SK-N-SH (cell line): Measurements from ENCODE around the gene MTFP1. TPM values are rescaled to one million over a fixed set of nuclear protein-coding genes. Genes with fewer than 3 reads are reported as not detected.

Experiments used
- CTCF ChIA-PET: fragments of 300-600, 350-600 bp; formaldehyde crosslinking; extraction: SDS; loops from one replicate; lab custom pipeline; 2021; lab: Yijun Ruan, JAX
- POLR2A ChIA-PET: fragments of 350-600 bp; sonication (Branson Sonifier 250); formaldehyde crosslinking; extraction: SDS; loops from one replicate; lab custom pipeline; 2020; ENCODE audit warnings: antibody characterized with exemption, inconsistent platforms; lab: Yijun Ruan, JAX
- DNase-seq: peaks from one replicate; pipeline ENCODE4 v3.0.0; 2012
- H2AFZ ChIP-seq: fragments of 200-600 bp; sonication (generic); 2 replicates; pipeline ENCODE4 v1.8.1; 2016; ENCODE audit warnings: antibody characterized with exemption, mild to moderate bottlenecking, low read depth
- H3F3A ChIP-seq: fragments of 200-600 bp; sonication (generic); replicated peaks from 2 replicates; pipeline ENCODE3; 2016; ENCODE audit warnings: antibody characterized with exemption, mild to moderate bottlenecking; ENCODE audit not compliant: insufficient read depth
- H3K27ac ChIP-seq, 2 experiments: fragments of 200-500 bp in 1 of 2; fragments of 200-600 bp in 1 of 2; sonication (Bioruptor generic) in 1 of 2; sonication (generic), shearing (Covaris generic) in 1 of 2; 2 replicates each; pipeline versions ENCODE4 v1.5.1 to v1.6.1; 2014 to 2016; ENCODE audit warnings: low read depth in 2 of 2, inconsistent platforms in 1 of 2, low read length in 1 of 2, mild to moderate bottlenecking in 1 of 2, mixed read lengths in 1 of 2
- H3K27me3 ChIP-seq: fragments of 200-600 bp; sonication (generic), shearing (Covaris generic); 2 replicates; pipeline ENCODE4 v1.6.1; 2016; ENCODE audit warnings: mixed run types; ENCODE audit not compliant: insufficient read depth
- H3K36me3 ChIP-seq, 2 experiments: fragments of 200-500 bp in 1 of 2; fragments of 200-600 bp in 1 of 2; sonication (Bioruptor generic) in 1 of 2; sonication (generic) in 1 of 2; replicated peaks in 1 of 2; 2 replicates each; pipeline versions ENCODE3 to v1.5.1; 2014 to 2016; ENCODE audit warnings: low read length in 1 of 2, mild to moderate bottlenecking in 1 of 2; ENCODE audit not compliant: insufficient read depth in 2 of 2, control insufficient read depth in 1 of 2
- H3K4me1 ChIP-seq, 2 experiments: fragments of 200-500 bp in 1 of 2; fragments of 200-600 bp in 1 of 2; sonication (Bioruptor generic) in 1 of 2; sonication (generic), shearing (Covaris generic) in 1 of 2; 2 replicates each; pipeline versions ENCODE4 v1.5.1 to v1.6.1; 2014 to 2016; ENCODE audit warnings: low read depth in 1 of 2, low read length in 1 of 2, mixed run types in 1 of 2; ENCODE audit not compliant: insufficient read depth in 2 of 2, control insufficient read depth in 1 of 2
- H3K4me2 ChIP-seq: fragments of 200-600 bp; sonication (generic), shearing (Covaris generic); 2 replicates; pipeline ENCODE4 v1.6.1; 2017; ENCODE audit warnings: mixed run types
- H3K4me3 ChIP-seq, 2 experiments: fragments of 200-500 bp in 1 of 2; fragments of 200-600 bp in 1 of 2; sonication (Bioruptor generic) in 1 of 2; sonication (generic), shearing (Covaris generic) in 1 of 2; 2 replicates each; pipeline versions ENCODE4 v1.5.1 to v1.8.1; 2014 to 2016; ENCODE audit warnings: low read depth in 2 of 2, inconsistent platforms in 1 of 2, low read length in 1 of 2, mild to moderate bottlenecking in 1 of 2, mixed read lengths in 1 of 2, moderate library complexity in 1 of 2
- H3K79me2 ChIP-seq: fragments of 200-600 bp; sonication (generic); 2 replicates; pipeline ENCODE4 v1.8.1; 2017; ENCODE audit warnings: mild to moderate bottlenecking; ENCODE audit not compliant: insufficient read depth
- H3K9ac ChIP-seq: fragments of 200-600 bp; sonication (generic); 2 replicates; pipeline ENCODE4 v1.6.1; 2017; ENCODE audit warnings: mixed run types
- H3K9me2 ChIP-seq: fragments of 200-600 bp; sonication (generic); 2 replicates; pipeline ENCODE4 v1.6.1; 2017; ENCODE audit warnings: mixed run types
- H3K9me3 ChIP-seq: fragments of 200-600 bp; sonication (generic); 2 replicates; pipeline ENCODE4 v1.6.1; 2017; ENCODE audit warnings: mixed run types, mild to moderate bottlenecking, moderate library complexity
- H4K20me1 ChIP-seq: fragments of 200-600 bp; sonication (generic); 2 replicates; pipeline ENCODE4 v1.6.1; 2017; ENCODE audit warnings: mild to moderate bottlenecking, mixed run types; ENCODE audit not compliant: insufficient read depth
- ELF1 ChIP-seq: IDR thresholded peaks from 2 replicates; pipeline ENCODE4 v1.4.0; 2012
- FOSL2 ChIP-seq: IDR thresholded peaks from 2 replicates; pipeline ENCODE4 v1.4.0; 2012; ENCODE audit warnings: low read depth, mild to moderate bottlenecking, moderate library complexity, borderline replicate concordance
- FOXM1 ChIP-seq: IDR thresholded peaks from 2 replicates; pipeline ENCODE4 v1.4.0; 2012; ENCODE audit warnings: low read depth, mild to moderate bottlenecking
- NFIC ChIP-seq: IDR thresholded peaks from 2 replicates; pipeline ENCODE4 v1.4.0; 2012; ENCODE audit warnings: borderline replicate concordance
- NRF1 ChIP-seq: IDR thresholded peaks from 2 replicates; pipeline ENCODE4 v1.6.1; 2012; ENCODE audit warnings: low read depth, mild to moderate bottlenecking, low read length
- SMC3 ChIP-seq: IDR thresholded peaks from 2 replicates; pipeline ENCODE4 v1.6.1; 2012; ENCODE audit warnings: low read depth, low read length, improper control_type of control experiment
- TAF1 ChIP-seq: IDR thresholded peaks from 2 replicates; pipeline ENCODE4 v1.6.1; 2012; ENCODE audit warnings: low read depth, mild to moderate bottlenecking, low read length, moderate library complexity, borderline replicate concordance
- TEAD4 ChIP-seq: IDR thresholded peaks from 2 replicates; pipeline ENCODE4 v1.4.0; 2012; ENCODE audit warnings: mild to moderate bottlenecking, borderline replicate concordance; ENCODE audit not compliant: insufficient read depth
- WGBS: methylation state at CpG from one replicate; pipeline ENCODE4 v1.1.6; 2017; ENCODE audit warnings: low lambda C conversion rate; 5-methylcytosine and 5-hydroxymethylcytosine counted together
- polyA plus RNA-seq, 3 experiments: library from polyadenylated mRNA; depleted of rRNA; stranded (reverse); fragments of >200 nt; gene quantifications; 2 replicates each; pipeline ENCODE4 v1.2.3, GENCODE V29; 2012
- TF ChIP-seq, protein P1 (sequence below): fragments of 200-600 bp; sonication (generic); IDR thresholded peaks from 2 replicates; pipeline ENCODE4 v1.6.1; 2017; ENCODE audit warnings: antibody characterized with exemption, mild to moderate bottlenecking, moderate library complexity
- TF ChIP-seq, protein P2 (sequence below): fragments of 150-350 bp; IDR thresholded peaks from 2 replicates; pipeline ENCODE4 v1.6.1; 2017; ENCODE audit warnings: antibody characterized with exemption, low read length, low read depth, borderline replicate concordance
- TF ChIP-seq, protein P3 (sequence below): IDR thresholded peaks from 2 replicates; pipeline ENCODE4; 2012
- TF ChIP-seq, protein P4 (sequence below): IDR thresholded peaks from 2 replicates; pipeline ENCODE4 v1.6.1; 2012; ENCODE audit warnings: mild to moderate bottlenecking, low read depth, low read length, moderate library complexity
- TF ChIP-seq, protein P5 (sequence below): IDR thresholded peaks from 2 replicates; pipeline ENCODE4 v1.4.0; 2012; ENCODE audit warnings: low read depth, borderline replicate concordance

The MTFP1 gene
- polyA plus RNA-seq, 1 of the 3 experiments (the other 2 are of a cell fraction) = 18.9 TPM

DNA sequence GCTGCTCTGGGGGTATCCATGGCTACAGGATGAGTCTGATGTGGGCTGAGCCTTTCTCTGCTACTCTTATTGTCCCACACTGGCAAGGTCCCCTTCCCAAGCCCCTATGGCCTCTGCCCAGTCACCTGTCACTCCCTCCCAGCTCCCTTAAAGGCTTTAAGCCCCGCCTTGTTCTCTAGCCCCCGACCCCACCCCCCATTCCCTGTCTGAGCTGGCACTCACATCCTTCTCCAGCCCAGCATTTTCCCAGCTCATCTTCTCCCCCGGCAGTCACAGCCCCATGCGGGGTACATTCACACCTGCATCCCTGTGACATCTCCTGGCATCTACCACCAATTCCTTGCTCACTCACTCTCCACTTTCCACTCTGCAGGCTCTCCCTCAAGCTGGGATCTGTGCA lies 4.3 kb downstream of the MTFP1 start:
- H3K4me2 ChIP-seq = no peak overlapping the region
- POLR2A ChIA-PET = no interaction called here

More for the DNA sequence above, 4.3 kb downstream of the MTFP1 start:
- Histone ChIP-seq H2AFZ (no peak overlapping the region), H3K9me2 (no peaks in the 10 kb centered on the region), H3K27ac (no peak overlapping the region), H3K4me1 (peaks cover 0 to 11% of the 10 kb centered on the region in 2 experiments; a peak in 2 of 4 replicates), H3K4me3 (no peak overlapping the region), H4K20me1 (no peaks in the 10 kb centered on the region), H3K9me3 (no peaks in the 10 kb centered on the region), H3K79me2 (no peaks in the 10 kb centered on the region), H3K27me3 (no peaks in the 10 kb centered on the region), H3K9ac (no peak overlapping the region), H3K36me3 (no peaks in the 10 kb centered on the region), H3F3A (peaks cover 8% of the 10 kb centered on the region)
- TF ChIP-seq TAF1 (no peak), FOSL2 (no peak), FOXM1 (no peak), NFIC (no peak), ELF1 (no peak), SMC3 (no peak), TEAD4 (no peak), NRF1 (no peak)
- TF ChIP-seq, protein P1, sequence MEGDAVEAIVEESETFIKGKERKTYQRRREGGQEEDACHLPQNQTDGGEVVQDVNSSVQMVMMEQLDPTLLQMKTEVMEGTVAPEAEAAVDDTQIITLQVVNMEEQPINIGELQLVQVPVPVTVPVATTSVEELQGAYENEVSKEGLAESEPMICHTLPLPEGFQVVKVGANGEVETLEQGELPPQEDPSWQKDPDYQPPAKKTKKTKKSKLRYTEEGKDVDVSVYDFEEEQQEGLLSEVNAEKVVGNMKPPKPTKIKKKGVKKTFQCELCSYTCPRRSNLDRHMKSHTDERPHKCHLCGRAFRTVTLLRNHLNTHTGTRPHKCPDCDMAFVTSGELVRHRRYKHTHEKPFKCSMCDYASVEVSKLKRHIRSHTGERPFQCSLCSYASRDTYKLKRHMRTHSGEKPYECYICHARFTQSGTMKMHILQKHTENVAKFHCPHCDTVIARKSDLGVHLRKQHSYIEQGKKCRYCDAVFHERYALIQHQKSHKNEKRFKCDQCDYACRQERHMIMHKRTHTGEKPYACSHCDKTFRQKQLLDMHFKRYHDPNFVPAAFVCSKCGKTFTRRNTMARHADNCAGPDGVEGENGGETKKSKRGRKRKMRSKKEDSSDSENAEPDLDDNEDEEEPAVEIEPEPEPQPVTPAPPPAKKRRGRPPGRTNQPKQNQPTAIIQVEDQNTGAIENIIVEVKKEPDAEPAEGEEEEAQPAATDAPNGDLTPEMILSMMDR = no peak
- TF ChIP-seq, protein P2, sequence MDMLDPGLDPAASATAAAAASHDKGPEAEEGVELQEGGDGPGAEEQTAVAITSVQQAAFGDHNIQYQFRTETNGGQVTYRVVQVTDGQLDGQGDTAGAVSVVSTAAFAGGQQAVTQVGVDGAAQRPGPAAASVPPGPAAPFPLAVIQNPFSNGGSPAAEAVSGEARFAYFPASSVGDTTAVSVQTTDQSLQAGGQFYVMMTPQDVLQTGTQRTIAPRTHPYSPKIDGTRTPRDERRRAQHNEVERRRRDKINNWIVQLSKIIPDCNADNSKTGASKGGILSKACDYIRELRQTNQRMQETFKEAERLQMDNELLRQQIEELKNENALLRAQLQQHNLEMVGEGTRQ = no peak
- TF ChIP-seq, protein P3, sequence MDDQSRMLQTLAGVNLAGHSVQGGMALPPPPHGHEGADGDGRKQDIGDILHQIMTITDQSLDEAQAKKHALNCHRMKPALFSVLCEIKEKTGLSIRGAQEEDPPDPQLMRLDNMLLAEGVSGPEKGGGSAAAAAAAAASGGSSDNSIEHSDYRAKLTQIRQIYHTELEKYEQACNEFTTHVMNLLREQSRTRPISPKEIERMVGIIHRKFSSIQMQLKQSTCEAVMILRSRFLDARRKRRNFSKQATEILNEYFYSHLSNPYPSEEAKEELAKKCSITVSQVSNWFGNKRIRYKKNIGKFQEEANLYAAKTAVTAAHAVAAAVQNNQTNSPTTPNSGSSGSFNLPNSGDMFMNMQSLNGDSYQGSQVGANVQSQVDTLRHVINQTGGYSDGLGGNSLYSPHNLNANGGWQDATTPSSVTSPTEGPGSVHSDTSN = no peak
- TF ChIP-seq, protein P4, sequence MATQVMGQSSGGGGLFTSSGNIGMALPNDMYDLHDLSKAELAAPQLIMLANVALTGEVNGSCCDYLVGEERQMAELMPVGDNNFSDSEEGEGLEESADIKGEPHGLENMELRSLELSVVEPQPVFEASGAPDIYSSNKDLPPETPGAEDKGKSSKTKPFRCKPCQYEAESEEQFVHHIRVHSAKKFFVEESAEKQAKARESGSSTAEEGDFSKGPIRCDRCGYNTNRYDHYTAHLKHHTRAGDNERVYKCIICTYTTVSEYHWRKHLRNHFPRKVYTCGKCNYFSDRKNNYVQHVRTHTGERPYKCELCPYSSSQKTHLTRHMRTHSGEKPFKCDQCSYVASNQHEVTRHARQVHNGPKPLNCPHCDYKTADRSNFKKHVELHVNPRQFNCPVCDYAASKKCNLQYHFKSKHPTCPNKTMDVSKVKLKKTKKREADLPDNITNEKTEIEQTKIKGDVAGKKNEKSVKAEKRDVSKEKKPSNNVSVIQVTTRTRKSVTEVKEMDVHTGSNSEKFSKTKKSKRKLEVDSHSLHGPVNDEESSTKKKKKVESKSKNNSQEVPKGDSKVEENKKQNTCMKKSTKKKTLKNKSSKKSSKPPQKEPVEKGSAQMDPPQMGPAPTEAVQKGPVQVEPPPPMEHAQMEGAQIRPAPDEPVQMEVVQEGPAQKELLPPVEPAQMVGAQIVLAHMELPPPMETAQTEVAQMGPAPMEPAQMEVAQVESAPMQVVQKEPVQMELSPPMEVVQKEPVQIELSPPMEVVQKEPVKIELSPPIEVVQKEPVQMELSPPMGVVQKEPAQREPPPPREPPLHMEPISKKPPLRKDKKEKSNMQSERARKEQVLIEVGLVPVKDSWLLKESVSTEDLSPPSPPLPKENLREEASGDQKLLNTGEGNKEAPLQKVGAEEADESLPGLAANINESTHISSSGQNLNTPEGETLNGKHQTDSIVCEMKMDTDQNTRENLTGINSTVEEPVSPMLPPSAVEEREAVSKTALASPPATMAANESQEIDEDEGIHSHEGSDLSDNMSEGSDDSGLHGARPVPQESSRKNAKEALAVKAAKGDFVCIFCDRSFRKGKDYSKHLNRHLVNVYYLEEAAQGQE = no peak
- TF ChIP-seq, protein P5, sequence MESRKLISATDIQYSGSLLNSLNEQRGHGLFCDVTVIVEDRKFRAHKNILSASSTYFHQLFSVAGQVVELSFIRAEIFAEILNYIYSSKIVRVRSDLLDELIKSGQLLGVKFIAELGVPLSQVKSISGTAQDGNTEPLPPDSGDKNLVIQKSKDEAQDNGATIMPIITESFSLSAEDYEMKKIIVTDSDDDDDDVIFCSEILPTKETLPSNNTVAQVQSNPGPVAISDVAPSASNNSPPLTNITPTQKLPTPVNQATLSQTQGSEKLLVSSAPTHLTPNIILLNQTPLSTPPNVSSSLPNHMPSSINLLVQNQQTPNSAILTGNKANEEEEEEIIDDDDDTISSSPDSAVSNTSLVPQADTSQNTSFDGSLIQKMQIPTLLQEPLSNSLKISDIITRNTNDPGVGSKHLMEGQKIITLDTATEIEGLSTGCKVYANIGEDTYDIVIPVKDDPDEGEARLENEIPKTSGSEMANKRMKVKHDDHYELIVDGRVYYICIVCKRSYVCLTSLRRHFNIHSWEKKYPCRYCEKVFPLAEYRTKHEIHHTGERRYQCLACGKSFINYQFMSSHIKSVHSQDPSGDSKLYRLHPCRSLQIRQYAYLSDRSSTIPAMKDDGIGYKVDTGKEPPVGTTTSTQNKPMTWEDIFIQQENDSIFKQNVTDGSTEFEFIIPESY = no peak
- CTCF ChIA-PET = interaction anchor here (2.0 kb wide), 2 partner anchors 14 to 39 kb away, joined by 6 to 7 read pairs; no protein-coding TSS in a partner anchor
- DNase-seq = no peak
- 70% methylated on average over 4 of the region's 4 CpGs for WGBS
